Dermis blood vessel endothelial cell (primary cell): ENCODE measurements around the gene ATXN8OS. TPM values are rescaled to one million over a fixed set of nuclear protein-coding genes. Genes with fewer than 3 reads are reported as not detected.

Experiments
- total RNA-seq: library from RNA; depleted of rRNA; stranded (reverse); fragments of >200 nt; gene quantifications from 2 replicates; pipeline ENCODE4 v1.2.3, GENCODE V29; 2014

The ATXN8OS gene
- total RNA-seq, 1 donor from 2014 or later = not detected

Other genes starting within 250 kb of the ATXN8OS start
- gene KLHL1, start 626 bp downstream of the ATXN8OS start, total RNA-seq = not detected in 2 replicates